Natural killer cell treated with Interleukin-12 subunit alpha and Interleukin-12 subunit beta and Interleukin-15 and Interleukin-18, amount 100 ng/mL, for 72 hours (primary cell): Measurements from ENCODE around the gene MYOM3. TPM values are rescaled to one million over a fixed set of nuclear protein-coding genes. Genes with fewer than 3 reads are reported as not detected.

Source experiments
- ATAC-seq, 2 donors: fragments of 150-1000 bp; cut with Tn5 transposase in 1 of 2; sonication (Bioruptor Pico), chemical (Tn5 transposase) in 1 of 2; 2 replicates each; pipeline ENCODE4 v1.10.0; 2021
- DNase-seq: peaks from one replicate; pipeline ENCODE4 v3.0.0; 2022; ENCODE audit warnings: low spot score
- H3K27ac Mint-ChIP-seq, 2 donors: 1 replicate in 1 of 2; 2 replicates in 1 of 2; pipeline ENCODE4 v1.8.0; 2022; ENCODE audit warnings: mixed read lengths in 2 of 2, mild to moderate bottlenecking in 1 of 2, moderate library complexity in 1 of 2
- H3K27me3 Mint-ChIP-seq, 2 donors: 1 replicate in 1 of 2; 2 replicates in 1 of 2; pipeline ENCODE4 v1.8.0; 2022; ENCODE audit warnings: mixed read lengths in 2 of 2
- H3K36me3 Mint-ChIP-seq: one replicate; pipeline ENCODE4 v1.8.0; 2022; ENCODE audit warnings: mixed read lengths
- H3K4me1 Mint-ChIP-seq, 2 donors: 1 replicate in 1 of 2; 2 replicates in 1 of 2; pipeline ENCODE4 v1.8.0; 2022; ENCODE audit warnings: low read depth in 2 of 2, mixed read lengths in 2 of 2, mild to moderate bottlenecking in 1 of 2
- H3K4me3 Mint-ChIP-seq: one replicate; pipeline ENCODE4 v1.8.0; 2022; ENCODE audit warnings: mixed read lengths
- H3K9me3 Mint-ChIP-seq: 2 replicates; pipeline ENCODE4 v1.8.0; 2022; ENCODE audit warnings: mixed read lengths
- total RNA-seq, 2 donors: library from RNA; stranded (reverse); gene quantifications; one replicate each; pipeline ENCODE4 v1.2.3, GENCODE V29; 2022

MYOM3 gene
- total RNA-seq, 2 donors from 2014 or later = not detected

DNA sequence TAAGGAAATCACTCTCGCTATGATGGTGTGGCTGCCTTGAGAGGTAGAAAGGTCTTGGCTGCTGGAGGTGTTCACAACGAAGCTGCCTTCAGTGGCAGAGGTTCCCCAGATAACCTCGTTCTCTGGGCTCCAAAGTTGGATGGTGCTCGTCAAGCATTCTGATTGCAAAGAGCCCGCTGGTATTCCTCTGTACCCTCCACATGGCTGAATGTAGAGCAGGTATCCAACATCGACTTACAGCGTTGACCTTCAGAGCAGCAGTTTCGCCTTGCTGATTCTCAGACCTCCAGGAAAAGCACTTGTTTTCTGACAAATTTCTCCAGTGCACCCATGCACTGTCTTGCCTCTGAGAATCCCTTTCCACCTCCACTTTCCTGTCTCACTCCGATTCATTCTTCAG is 35.3 kb upstream of the MYOM3 start:
- H3K27me3 Mint-ChIP-seq = peaks cover 22 to 25% of the 10 kb centered on the region in 2 donors
- H3K4me1 Mint-ChIP-seq = peaks cover 10 to 12% of the 10 kb centered on the region in 2 donors
- H3K9me3 Mint-ChIP-seq = no peaks in the 10 kb centered on the region
- no peaks in the 10 kb centered on the region for H3K36me3 Mint-ChIP-seq
- no peak overlapping the region for H3K27ac Mint-ChIP-seq
- H3K4me3 Mint-ChIP-seq = no peak overlapping the region
- ATAC-seq = no peak
- no peak for DNase-seq

DNA sequence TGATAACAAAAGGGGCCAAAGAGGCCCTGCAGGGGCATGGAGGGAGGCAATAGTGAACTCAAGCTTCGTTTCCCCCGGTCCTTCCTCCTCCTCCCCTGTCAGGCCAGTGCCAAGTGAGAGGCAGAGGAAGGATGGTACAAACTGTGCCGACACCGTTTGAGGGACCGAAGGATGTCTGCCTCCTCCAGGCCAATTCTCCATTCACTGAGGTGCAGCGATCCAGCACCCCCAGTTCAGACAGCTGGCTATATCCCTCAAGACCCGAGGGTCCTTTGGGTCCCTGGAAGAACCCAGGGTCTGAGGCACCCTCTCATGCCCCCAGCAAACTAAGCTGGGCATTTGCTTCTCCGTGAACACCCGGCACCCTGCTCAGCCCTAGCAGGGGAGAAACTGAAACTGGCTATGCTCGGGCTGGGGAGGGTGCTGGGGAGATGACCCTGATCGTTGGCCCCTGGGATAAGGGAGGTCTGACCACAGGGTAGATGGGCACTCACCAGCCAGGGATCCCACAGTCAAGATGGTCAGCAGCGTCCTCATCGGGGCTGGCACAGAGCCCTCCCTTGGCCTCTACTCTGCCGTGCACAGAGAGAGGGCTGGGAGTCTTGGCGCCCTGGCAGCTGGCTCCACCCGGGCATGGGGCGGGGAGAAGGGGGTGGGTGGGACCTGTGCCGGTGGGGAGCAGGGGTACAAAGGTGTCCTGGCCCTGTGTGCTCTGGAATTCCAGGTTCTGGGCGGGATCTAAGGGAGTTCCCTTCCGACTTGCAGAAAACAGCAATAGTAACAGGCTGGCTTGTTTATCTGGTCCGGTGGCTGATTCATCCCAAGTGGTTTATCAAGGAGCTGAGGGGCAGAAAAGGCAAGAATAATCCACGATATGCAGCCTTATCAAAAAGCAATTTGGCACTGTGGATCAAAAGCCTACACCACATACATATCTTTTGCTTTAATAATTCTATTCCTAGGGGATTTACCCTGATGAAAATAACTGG is 30.9 kb upstream of the MYOM3 start, which contains the start of gene IL22RA1:
Gene IL22RA1 (minus strand): TSS at position 595 of the 989 bp plus-strand sequence. CDS start 58 bp downstream, at position 537.
- ATAC-seq (no peak), DNase-seq (no peak)
- no peaks in the 10 kb centered on the region for H3K36me3 Mint-ChIP-seq
- H3K27me3 Mint-ChIP-seq = peaks cover 0 to 10% of the 10 kb centered on the region in 2 donors
- H3K27ac Mint-ChIP-seq = no peak within 1 kb of the TSS
- peaks cover 0 to 8% of the 10 kb centered on the region in 2 donors for H3K4me1 Mint-ChIP-seq
- no peak within 1 kb of the TSS for H3K4me3 Mint-ChIP-seq
- no peaks in the 10 kb centered on the region for H3K9me3 Mint-ChIP-seq

DNA sequence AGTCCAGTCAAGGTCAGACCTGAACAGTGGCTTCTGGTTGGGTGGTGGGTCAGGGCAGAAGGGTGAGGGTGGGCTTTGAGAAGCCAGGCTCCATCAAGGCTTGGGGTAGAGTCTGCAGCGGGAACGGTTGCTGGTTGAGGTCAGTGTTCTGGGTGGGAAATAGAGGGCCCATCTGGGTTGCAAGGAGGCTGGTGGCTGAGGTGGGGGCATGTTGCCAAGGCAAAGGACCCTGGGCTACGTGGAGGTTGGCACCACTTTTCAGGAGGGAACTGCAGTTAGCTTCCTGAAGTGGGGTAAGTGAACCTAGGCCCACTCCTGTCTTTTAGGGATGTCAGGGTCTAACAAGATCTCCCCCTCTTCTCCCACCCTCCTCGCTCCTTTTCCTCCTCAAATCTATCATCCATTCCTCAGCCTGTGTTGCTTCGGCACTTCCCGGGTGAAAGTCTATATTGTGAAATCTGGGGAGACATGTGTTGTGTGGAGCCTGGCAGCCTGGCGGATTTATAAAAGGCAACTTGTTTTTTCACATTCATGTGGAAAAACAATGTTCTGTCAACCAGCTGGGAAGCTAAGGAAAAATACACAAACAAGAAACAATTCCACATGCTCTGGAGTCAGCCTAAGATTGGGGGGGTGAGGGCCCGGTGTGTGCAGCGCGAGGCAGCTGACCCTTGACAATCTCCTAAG is 29.5 kb upstream of the MYOM3 start:
- H3K4me1 Mint-ChIP-seq = peaks cover 0 to 8% of the 10 kb centered on the region in 2 donors
- no peak for DNase-seq
- peaks cover 0 to 10% of the 10 kb centered on the region in 2 donors for H3K27me3 Mint-ChIP-seq
- H3K36me3 Mint-ChIP-seq = no peaks in the 10 kb centered on the region
- H3K4me3 Mint-ChIP-seq = no peak overlapping the region
- no peak overlapping the region for H3K27ac Mint-ChIP-seq
- no peaks in the 10 kb centered on the region for H3K9me3 Mint-ChIP-seq
- ATAC-seq = peak in 1 of 2 donors; percentile 25

DNA sequence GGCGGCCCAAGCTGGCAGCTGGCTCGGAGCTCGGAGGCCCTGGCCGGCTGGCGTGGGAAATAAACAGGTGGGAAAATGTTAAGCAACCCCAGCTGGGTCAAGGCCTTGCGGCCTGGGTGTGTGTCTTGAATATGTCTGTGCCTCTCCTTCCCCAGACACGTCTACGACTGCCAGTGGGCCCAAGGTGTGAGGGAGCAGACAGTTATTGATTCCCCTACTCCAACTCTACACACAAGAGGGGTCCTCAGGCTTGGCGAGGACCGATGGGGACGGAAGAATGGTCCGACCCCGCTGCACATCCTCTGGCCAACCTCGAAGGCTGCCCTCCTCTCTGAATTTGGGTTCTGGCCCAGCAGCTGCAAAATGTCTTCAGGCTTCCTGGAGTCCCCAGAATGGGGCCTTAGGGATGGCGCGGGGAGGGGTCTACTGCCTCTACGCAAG is 28.8 kb upstream of the MYOM3 start:
- no peak for ATAC-seq
- Mint-ChIP-seq H3K4me1 (peaks cover 0 to 8% of the 10 kb centered on the region in 2 donors), H3K4me3 (no peak overlapping the region), H3K27ac (no peak overlapping the region), H3K9me3 (no peaks in the 10 kb centered on the region), H3K27me3 (peaks cover 0 to 7% of the 10 kb centered on the region in 2 donors), H3K36me3 (no peaks in the 10 kb centered on the region)
- DNase-seq = no peak

DNA sequence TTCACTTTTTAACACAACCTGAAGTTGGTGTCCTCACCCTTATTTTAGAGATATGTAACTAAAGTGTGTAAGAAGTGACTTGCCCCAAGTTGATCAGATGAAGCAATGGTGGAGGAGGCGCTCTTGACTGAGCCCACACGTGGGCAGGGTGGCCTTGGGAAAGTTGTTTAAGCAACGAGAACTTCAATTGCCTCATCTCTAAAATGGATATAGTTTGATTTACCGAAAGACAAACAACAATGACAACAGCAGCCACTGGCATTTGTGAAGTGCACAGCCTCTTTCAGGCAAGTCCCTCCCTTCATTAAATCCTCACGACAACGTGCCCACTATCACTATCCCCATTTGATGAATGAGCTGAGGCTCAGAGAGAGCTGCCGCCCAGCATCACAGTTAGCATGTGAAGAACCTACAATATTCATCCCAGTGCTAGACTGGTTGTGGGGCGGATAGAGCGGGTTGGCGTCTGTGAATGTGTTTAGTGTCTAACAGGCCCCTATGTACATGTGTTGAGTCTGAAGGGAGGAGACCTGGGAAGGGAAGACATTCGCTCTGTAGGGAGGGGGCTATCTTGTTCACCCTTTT is 28.0 kb upstream of the MYOM3 start:
- no peak for ATAC-seq
- Mint-ChIP-seq H3K36me3 (no peaks in the 10 kb centered on the region), H3K4me1 (peaks cover 0 to 8% of the 10 kb centered on the region in 2 donors), H3K27ac (no peak overlapping the region), H3K9me3 (no peaks in the 10 kb centered on the region), H3K27me3 (peaks cover 0 to 7% of the 10 kb centered on the region in 2 donors), H3K4me3 (no peak overlapping the region)
- peak; percentile 35 for DNase-seq

DNA sequence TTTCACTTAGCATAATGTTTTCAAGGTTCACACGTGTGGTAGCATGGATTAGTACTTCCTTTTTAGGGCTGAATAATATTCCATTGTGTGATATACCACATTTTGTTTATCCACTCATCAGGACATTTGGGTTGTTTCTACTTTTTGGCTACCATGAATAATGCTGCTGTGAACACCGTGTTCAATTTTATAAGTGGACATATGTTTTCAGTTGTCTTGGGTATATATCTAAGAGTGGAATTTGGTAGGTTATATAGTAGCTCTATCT is 27.2 kb upstream of the MYOM3 start:
- no peaks in the 10 kb centered on the region for H3K9me3 Mint-ChIP-seq
- no peak overlapping the region for H3K27ac Mint-ChIP-seq
- H3K27me3 Mint-ChIP-seq = peaks cover 0 to 3% of the 10 kb centered on the region in 2 donors
- DNase-seq (no peak), ATAC-seq (no peak)
- H3K4me1 Mint-ChIP-seq = peaks cover 0 to 8% of the 10 kb centered on the region in 2 donors
- no peak overlapping the region for H3K4me3 Mint-ChIP-seq
- H3K36me3 Mint-ChIP-seq = no peaks in the 10 kb centered on the region

DNA sequence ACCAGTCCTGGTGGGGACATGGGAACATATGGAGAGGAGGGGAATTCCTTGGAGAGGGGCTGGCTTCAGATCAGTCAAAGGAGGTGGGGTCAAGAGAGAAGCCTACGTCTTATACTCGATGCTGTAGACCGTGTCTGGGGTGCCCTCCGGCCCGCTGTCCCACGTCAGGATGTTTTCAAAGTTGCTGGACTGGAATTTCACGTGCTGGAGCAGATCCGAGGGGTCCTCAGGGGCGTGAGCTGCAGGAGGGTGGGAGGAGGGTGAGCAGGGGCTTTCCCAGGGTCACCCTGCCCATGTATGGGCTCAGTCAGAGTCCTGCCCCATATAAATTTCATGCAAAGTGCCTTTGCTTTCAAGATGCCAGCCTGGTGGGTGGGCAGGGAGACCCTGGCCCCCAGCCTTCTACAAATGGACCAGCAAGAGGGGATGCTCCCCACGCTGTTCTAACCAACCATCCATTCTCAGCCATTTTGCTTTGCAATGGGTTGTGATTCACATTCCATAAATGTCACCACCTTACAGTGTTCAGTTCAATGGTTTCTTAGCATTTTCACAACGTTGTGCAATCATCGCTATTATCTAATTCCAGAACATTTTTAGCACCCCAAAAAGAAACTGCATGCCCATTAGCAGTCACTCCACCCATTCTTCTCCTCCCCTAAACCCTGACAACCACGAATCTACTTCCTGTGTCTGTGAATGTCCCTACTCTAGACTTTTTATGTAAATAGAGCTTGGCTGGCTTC is 26.7 kb upstream of the MYOM3 start:
- Mint-ChIP-seq H3K4me3 (no peak overlapping the region), H3K27ac (no peak overlapping the region), H3K36me3 (no peaks in the 10 kb centered on the region), H3K27me3 (peaks cover 0 to 5% of the 10 kb centered on the region in 2 donors), H3K4me1 (peaks cover 0 to 8% of the 10 kb centered on the region in 2 donors), H3K9me3 (no peaks in the 10 kb centered on the region)
- ATAC-seq = no peak
- DNase-seq = peak; percentile 12

DNA sequence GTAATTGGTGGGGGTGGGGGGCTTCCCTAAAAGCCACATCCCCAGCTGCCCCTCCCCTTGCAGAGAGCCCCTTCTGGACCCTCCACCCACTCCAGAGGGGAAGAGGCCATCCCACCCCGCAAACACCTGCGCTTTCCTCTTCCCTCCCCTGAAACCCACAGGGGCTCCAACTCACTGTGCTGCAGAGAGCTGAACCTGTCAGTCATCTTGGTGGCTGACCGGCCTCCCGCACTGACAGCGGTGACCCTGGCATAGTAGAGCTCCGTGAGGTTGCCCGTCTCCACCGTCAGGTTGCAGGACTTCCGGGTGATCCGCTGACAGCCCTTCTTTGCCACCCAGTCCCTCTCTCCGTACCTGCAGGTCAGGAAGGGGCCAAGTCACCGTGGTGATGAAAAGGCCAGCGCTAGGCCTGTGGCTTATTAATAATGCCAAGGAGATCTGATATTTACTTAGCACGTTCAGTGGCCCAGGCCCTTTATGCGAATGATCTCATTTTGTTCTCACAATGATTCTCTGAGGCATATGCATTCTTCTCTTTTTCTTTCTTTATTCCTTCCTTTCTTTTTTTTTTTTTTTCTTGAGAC is 25.1 kb upstream of the MYOM3 start:
- ATAC-seq (no peak), DNase-seq (peak; percentile 38)
- no peak overlapping the region for H3K4me3 Mint-ChIP-seq
- H3K9me3 Mint-ChIP-seq = no peaks in the 10 kb centered on the region
- peaks cover 0 to 8% of the 10 kb centered on the region in 2 donors for H3K4me1 Mint-ChIP-seq
- H3K36me3 Mint-ChIP-seq = no peaks in the 10 kb centered on the region
- no peak overlapping the region for H3K27ac Mint-ChIP-seq
- peaks cover 0 to 8% of the 10 kb centered on the region in 2 donors for H3K27me3 Mint-ChIP-seq

DNA sequence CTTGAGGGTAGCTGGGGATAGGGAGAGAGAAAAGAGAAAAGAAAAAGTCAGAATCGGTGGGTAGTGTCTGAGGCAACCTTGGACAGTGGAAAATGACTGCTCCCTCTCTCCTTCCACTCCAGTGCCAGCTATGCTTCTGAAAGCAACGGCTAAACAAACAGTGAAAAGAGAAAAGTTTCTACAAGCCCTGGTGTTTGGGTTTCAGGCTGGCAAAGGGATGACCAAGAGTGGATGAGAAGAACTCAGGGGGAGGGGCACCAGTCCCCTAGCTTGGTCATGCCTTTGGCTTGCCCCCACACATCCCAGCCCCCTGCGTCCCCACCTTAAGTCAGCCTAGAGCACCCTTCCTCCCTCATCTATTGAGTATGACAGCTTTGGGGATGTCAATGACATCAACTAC is 22.4 kb upstream of the MYOM3 start:
- ATAC-seq = no peak
- H3K27ac Mint-ChIP-seq = no peak overlapping the region
- peaks cover under 1 to 8% of the 10 kb centered on the region in 2 donors for H3K27me3 Mint-ChIP-seq

DNA sequence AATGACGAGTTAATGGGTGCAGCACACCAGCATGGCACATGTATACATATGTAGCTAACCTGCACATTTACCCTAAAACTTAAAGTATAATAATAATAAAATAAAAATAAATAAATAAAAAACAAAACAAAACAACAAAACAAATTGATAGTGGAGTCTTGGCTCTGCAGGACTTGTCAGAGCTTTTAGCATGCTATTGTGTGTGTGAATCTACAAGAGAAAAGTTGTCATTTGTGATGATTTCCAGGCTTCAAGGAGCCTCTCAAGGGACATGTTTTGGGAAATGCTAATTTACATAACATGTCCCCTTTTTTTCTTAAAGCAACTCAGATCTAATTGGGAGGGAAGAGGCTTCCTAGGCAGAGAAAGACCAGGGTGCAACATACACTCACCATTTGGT is 21.9 kb upstream of the MYOM3 start:
- Mint-ChIP-seq H3K9me3 (no peaks in the 10 kb centered on the region), H3K4me3 (no peak overlapping the region), H3K36me3 (no peaks in the 10 kb centered on the region), H3K27ac (no peak overlapping the region), H3K4me1 (peaks cover 0 to under 1% of the 10 kb centered on the region in 2 donors), H3K27me3 (peaks cover 6 to 13% of the 10 kb centered on the region in 2 donors)
- no peak for ATAC-seq
- no peak for DNase-seq

More for the DNA sequence above, 22.4 kb upstream of the MYOM3 start:
- H3K9me3 Mint-ChIP-seq = no peaks in the 10 kb centered on the region
- no peak overlapping the region for H3K4me3 Mint-ChIP-seq
- DNase-seq = peak; percentile 22
- peaks cover 0 to 5% of the 10 kb centered on the region in 2 donors for H3K4me1 Mint-ChIP-seq
- H3K36me3 Mint-ChIP-seq = no peaks in the 10 kb centered on the region

DNA sequence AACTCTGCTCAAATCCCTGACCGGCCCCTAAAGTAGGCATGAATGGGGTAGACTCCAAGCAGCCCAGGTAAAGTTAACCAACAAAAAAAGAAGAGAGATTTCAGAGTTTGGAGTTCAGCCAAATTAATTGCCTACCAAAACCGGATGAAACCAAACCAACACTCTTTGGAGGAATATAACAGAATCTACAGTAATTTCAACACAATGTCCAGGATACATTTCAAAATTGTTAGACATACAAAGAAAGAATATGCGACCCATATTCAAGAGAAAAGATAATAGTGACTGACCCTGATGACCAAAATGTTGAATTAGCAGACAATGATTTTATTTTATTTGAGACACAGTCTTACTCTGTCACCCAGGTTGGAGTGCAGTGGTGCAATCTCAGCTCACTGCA is 18.4 kb upstream of the MYOM3 start:
- Mint-ChIP-seq H3K9me3 (no peaks in the 10 kb centered on the region), H3K4me1 (no peaks in the 10 kb centered on the region), H3K4me3 (no peak overlapping the region), H3K27ac (no peak overlapping the region), H3K36me3 (no peaks in the 10 kb centered on the region), H3K27me3 (peaks cover 11 to 16% of the 10 kb centered on the region in 2 donors)
- DNase-seq (no peak), ATAC-seq (no peak)

DNA sequence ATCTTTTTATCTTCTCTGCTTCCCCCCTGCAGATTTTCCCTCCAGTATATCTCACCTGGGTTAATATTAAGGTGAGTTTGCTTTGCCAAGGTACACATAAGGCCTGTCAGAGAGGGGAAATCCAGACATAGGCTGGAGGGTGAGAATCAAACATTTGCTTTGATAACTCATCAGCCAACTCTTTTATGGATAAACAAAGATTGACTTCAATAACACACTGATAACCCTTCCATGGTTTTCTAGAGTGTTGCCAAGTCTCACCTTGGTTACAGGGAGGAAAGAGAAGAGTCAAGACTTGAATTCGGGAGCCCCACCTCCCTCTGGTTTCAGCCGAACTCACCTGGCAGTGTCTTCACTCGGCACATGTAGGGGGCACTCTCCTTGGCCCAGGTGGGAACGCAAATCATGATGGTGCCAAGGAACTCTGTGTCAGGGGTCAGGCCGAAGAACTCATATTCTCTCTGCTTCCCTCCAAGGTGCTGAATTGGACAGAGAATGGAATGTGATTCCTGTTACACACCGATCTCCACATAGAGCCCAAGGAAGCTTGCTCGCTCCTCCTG is 15.9 kb upstream of the MYOM3 start:
- peak; percentile 3 for DNase-seq
- Mint-ChIP-seq H3K27ac (no peak overlapping the region), H3K36me3 (no peaks in the 10 kb centered on the region), H3K27me3 (peaks cover 10 to 11% of the 10 kb centered on the region in 2 donors), H3K4me1 (no peaks in the 10 kb centered on the region), H3K4me3 (no peak overlapping the region), H3K9me3 (no peaks in the 10 kb centered on the region)
- no peak for ATAC-seq
